HUES48 (cell line): ENCODE data around the gene GRIK1.

Source experiments
- H3K27ac ChIP-seq: one replicate; pipeline ENCODE4 v1.7.0; 2013; ENCODE audit warnings: low read depth, low read length, inconsistent platforms
- H3K27me3 ChIP-seq: 2 replicates; pipeline ENCODE4 v1.6.1; 2013; ENCODE audit warnings: mild to moderate bottlenecking, low read length; ENCODE audit not compliant: control insufficient read depth, insufficient read depth
- H3K36me3 ChIP-seq: 2 replicates; pipeline ENCODE4 v1.6.1; 2013; ENCODE audit warnings: low read length; ENCODE audit not compliant: control insufficient read depth, insufficient read depth
- H3K4me1 ChIP-seq: 2 replicates; pipeline ENCODE4 v1.6.1; 2013; ENCODE audit warnings: mild to moderate bottlenecking, low read length; ENCODE audit not compliant: control insufficient read depth, insufficient read depth
- H3K4me3 ChIP-seq: 2 replicates; pipeline ENCODE4 v1.5.1; 2013; ENCODE audit warnings: mild to moderate bottlenecking, low read depth, low read length
- H3K9ac ChIP-seq: 2 replicates; pipeline ENCODE4 v1.6.1; 2013; ENCODE audit warnings: mild to moderate bottlenecking, low read depth, low read length, moderate library complexity
- H3K9me3 ChIP-seq: 2 replicates; pipeline ENCODE4 v1.6.1; 2013; ENCODE audit warnings: low read length; ENCODE audit not compliant: control insufficient read depth, insufficient read depth

Gene GRIK1

GRCh38 chr21:29875036-29875716, 64.6 kb downstream of the GRIK1 start:
- Histone ChIP-seq H3K4me1 (peaks cover 18% of the 10 kb centered on the region), H3K36me3 (no peaks in the 10 kb centered on the region), H3K27ac (peak overlapping the region; percentile 61), H3K9ac (no peak overlapping the region), H3K4me3 (no peak overlapping the region), H3K9me3 (no peaks in the 10 kb centered on the region), H3K27me3 (no peaks in the 10 kb centered on the region)

GRCh38 chr21:29873908-29874307, 65.9 kb downstream of the GRIK1 start:
- Histone ChIP-seq H3K9ac (no peak overlapping the region), H3K4me3 (no peak overlapping the region), H3K27me3 (no peaks in the 10 kb centered on the region), H3K4me1 (peaks cover 18% of the 10 kb centered on the region), H3K27ac (no peak overlapping the region), H3K36me3 (no peaks in the 10 kb centered on the region), H3K9me3 (no peaks in the 10 kb centered on the region)

GRCh38 chr21:29870814-29871213, 69.0 kb downstream of the GRIK1 start:
- H3K27me3 ChIP-seq: no peaks in the 10 kb centered on the region
- peaks cover 16% of the 10 kb centered on the region for H3K4me1 ChIP-seq
- no peak overlapping the region for H3K4me3 ChIP-seq
- H3K9me3 ChIP-seq: no peaks in the 10 kb centered on the region
- H3K27ac ChIP-seq: no peak overlapping the region
- H3K9ac ChIP-seq: no peak overlapping the region
- H3K36me3 ChIP-seq: no peaks in the 10 kb centered on the region

- no peak overlapping the region for H3K9ac ChIP-seq
- peaks cover 4% of the 10 kb centered on the region; the same call in 1 of the 2 replicates for H3K4me1 ChIP-seq
- H3K36me3 ChIP-seq: no peaks in the 10 kb centered on the region
- H3K4me3 ChIP-seq: no peak overlapping the region
- H3K27me3 ChIP-seq: no peaks in the 10 kb centered on the region
- H3K27ac ChIP-seq: no peak overlapping the region
- no peaks in the 10 kb centered on the region for H3K9me3 ChIP-seq
Observed at GRCh38 chr21:29867796-29868195, 72.0 kb downstream of the GRIK1 start.

GRCh38 chr21:29860346-29860745, 79.5 kb downstream of the GRIK1 start:
- Histone ChIP-seq H3K9me3 (no peaks in the 10 kb centered on the region), H3K4me3 (no peak overlapping the region), H3K4me1 (no peaks in the 10 kb centered on the region), H3K27me3 (no peaks in the 10 kb centered on the region), H3K27ac (no peak overlapping the region), H3K9ac (no peak overlapping the region), H3K36me3 (no peaks in the 10 kb centered on the region)

GRCh38 chr21:29857150-29857549, 82.6 kb downstream of the GRIK1 start:
- Histone ChIP-seq H3K4me3 (no peak overlapping the region), H3K4me1 (peaks cover 9% of the 10 kb centered on the region), H3K27me3 (no peaks in the 10 kb centered on the region), H3K9me3 (no peaks in the 10 kb centered on the region), H3K36me3 (no peaks in the 10 kb centered on the region), H3K27ac (no peak overlapping the region), H3K9ac (no peak overlapping the region)

- Histone ChIP-seq H3K4me3 (no peak overlapping the region), H3K9ac (no peak overlapping the region), H3K27me3 (no peaks in the 10 kb centered on the region), H3K9me3 (no peaks in the 10 kb centered on the region), H3K4me1 (peaks cover 18% of the 10 kb centered on the region), H3K27ac (no peak overlapping the region), H3K36me3 (no peaks in the 10 kb centered on the region)
Observed at GRCh38 chr21:29854795-29855194, 85.0 kb downstream of the GRIK1 start.

GRCh38 chr21:29851611-29852010, 88.2 kb downstream of the GRIK1 start:
- Histone ChIP-seq H3K27ac (no peak overlapping the region), H3K27me3 (no peaks in the 10 kb centered on the region), H3K4me3 (no peak overlapping the region), H3K36me3 (no peaks in the 10 kb centered on the region), H3K9ac (no peak overlapping the region), H3K9me3 (no peaks in the 10 kb centered on the region), H3K4me1 (peaks cover 21% of the 10 kb centered on the region)

- H3K27me3 ChIP-seq: no peaks in the 10 kb centered on the region
- peaks cover 21% of the 10 kb centered on the region for H3K4me1 ChIP-seq
- H3K4me3 ChIP-seq: no peak overlapping the region
- no peak overlapping the region for H3K27ac ChIP-seq
- no peaks in the 10 kb centered on the region for H3K9me3 ChIP-seq
- H3K36me3 ChIP-seq: no peaks in the 10 kb centered on the region
- H3K9ac ChIP-seq: no peak overlapping the region
Observed at GRCh38 chr21:29849735-29850176, 90.0 kb downstream of the GRIK1 start.

GRCh38 chr21:29843804-29844203, 96.0 kb downstream of the GRIK1 start:
- Histone ChIP-seq H3K9me3 (no peaks in the 10 kb centered on the region), H3K27ac (no peak overlapping the region), H3K9ac (no peak overlapping the region), H3K36me3 (no peaks in the 10 kb centered on the region), H3K27me3 (no peaks in the 10 kb centered on the region), H3K4me3 (no peak overlapping the region), H3K4me1 (peaks cover 5% of the 10 kb centered on the region; the same call in 1 of the 2 replicates)

GRCh38 chr21:29834617-29835016, 105.2 kb downstream of the GRIK1 start:
- no peak overlapping the region for H3K27ac ChIP-seq
- H3K4me1 ChIP-seq: no peaks in the 10 kb centered on the region
- H3K9me3 ChIP-seq: peaks cover 22% of the 10 kb centered on the region
- H3K9ac ChIP-seq: no peak overlapping the region
- H3K27me3 ChIP-seq: no peaks in the 10 kb centered on the region
- no peak overlapping the region for H3K4me3 ChIP-seq
- H3K36me3 ChIP-seq: no peaks in the 10 kb centered on the region
